PC-3 (cell line): ENCODE measurements around the gene ZBTB24.

Experiments used
- CTCF ChIP-seq: fragments of 300-600 bp; sonication (generic); conservative IDR thresholded peaks from 2 replicates; pipeline ENCODE4 v1.5.1; 2017; ENCODE audit warnings: antibody characterized with exemption, low read depth, mild to moderate bottlenecking, low read length
- EZH2phosphoT487 ChIP-seq: fragments of 300-600 bp; sonication (generic); IDR thresholded peaks from 2 replicates; pipeline ENCODE4 v1.6.1; 2018; ENCODE audit warnings: mild to moderate bottlenecking, antibody characterized with exemption, low read length, borderline replicate concordance

DNA sequence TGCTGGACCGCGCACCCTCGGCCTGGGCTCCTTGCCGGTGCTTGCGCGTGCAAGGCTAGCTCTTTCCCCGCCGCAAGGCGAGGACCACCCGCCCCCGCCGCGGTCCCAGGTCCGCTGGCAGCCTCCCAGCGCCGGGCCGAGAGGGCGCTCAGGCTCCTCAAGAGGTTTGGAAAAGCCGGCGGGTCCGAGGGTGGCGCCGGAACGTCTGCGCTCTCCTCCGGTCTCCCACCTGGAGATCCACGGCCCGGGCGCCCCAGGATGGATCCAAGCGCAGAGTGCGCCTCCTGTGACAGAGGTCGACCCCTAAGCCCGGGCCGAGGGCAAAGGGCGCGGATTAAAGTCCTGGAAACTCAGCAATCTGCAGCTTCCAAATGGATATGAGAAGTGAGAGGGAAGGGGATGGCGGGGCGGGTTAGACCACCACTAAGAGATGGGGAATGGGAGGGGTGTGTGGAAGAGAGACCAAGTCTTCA is 26.9 kb downstream of the ZBTB24 start:
- TF ChIP-seq CTCF, result no peak
- TF ChIP-seq EZH2phosphoT487, result no peak
